ENCODE results near the gene CMIP. TPM values are rescaled to one million over a fixed set of nuclear protein-coding genes. Genes with fewer than 3 reads are reported as not detected.

CMIP gene
- total RNA-seq, 4 donors from 2014 or later: 16.7 to 104 (median 43.6) TPM

DNA sequence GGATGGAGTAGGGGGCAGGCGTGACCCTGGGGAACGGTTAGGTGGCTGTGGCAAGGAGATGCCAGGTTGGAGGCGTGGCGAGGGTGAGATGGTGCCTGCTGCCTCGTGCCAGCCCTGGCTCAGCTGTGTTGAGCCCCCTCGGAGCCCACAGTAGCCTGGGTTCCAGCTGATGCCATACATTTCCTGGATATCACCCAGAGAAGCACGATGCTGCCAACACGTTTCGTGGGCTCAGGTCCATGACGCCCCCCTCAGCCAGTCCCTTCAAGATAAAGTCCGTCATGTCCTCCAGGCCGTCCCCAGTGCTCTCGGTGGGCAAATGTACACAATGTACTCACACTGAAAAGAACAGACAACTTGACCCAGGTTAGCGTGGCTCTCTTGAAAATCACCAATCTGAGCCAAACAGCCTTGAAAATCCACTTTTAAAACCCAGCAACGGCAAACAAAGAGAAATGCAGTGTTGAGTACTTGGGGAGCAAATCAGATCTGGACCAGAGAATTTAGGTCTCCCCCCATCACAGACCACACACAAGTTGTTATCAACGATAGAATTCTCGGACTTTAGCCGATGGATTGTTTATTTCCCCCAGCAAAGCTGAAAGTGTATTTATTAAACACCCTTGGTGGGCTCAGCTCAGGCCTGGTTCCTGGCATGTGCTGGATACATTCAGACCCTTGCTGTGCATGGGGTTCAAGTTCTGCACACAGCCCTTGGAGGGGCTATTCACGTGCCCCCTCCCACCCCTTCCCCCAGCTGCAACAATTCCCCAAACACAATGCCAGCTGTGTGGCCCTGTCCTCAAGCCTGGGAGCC, 231.7 kb downstream of the CMIP start:
- H3K27ac ChIP-seq: no peak overlapping the region
- no peaks in the 10 kb centered on the region for H3K4me1 ChIP-seq
- TF ChIP-seq, protein P1, sequence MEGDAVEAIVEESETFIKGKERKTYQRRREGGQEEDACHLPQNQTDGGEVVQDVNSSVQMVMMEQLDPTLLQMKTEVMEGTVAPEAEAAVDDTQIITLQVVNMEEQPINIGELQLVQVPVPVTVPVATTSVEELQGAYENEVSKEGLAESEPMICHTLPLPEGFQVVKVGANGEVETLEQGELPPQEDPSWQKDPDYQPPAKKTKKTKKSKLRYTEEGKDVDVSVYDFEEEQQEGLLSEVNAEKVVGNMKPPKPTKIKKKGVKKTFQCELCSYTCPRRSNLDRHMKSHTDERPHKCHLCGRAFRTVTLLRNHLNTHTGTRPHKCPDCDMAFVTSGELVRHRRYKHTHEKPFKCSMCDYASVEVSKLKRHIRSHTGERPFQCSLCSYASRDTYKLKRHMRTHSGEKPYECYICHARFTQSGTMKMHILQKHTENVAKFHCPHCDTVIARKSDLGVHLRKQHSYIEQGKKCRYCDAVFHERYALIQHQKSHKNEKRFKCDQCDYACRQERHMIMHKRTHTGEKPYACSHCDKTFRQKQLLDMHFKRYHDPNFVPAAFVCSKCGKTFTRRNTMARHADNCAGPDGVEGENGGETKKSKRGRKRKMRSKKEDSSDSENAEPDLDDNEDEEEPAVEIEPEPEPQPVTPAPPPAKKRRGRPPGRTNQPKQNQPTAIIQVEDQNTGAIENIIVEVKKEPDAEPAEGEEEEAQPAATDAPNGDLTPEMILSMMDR (IDR thresholded peaks at IDR 0.05): no peak
- no peak for TF ChIP-seq POLR2A (IDR thresholded peaks at IDR 0.05)
- no peaks in the 10 kb centered on the region for H3K36me3 ChIP-seq
- no peaks in the 10 kb centered on the region for H3K9me3 ChIP-seq
- intact Hi-C loops (cut with DNase I; ENCODE audit: low total_unique reads): no loop called here
- no peaks in the 10 kb centered on the region for H3K27me3 ChIP-seq
- no peak overlapping the region for H3K4me3 ChIP-seq
- DNase-seq: no peak

DNA sequence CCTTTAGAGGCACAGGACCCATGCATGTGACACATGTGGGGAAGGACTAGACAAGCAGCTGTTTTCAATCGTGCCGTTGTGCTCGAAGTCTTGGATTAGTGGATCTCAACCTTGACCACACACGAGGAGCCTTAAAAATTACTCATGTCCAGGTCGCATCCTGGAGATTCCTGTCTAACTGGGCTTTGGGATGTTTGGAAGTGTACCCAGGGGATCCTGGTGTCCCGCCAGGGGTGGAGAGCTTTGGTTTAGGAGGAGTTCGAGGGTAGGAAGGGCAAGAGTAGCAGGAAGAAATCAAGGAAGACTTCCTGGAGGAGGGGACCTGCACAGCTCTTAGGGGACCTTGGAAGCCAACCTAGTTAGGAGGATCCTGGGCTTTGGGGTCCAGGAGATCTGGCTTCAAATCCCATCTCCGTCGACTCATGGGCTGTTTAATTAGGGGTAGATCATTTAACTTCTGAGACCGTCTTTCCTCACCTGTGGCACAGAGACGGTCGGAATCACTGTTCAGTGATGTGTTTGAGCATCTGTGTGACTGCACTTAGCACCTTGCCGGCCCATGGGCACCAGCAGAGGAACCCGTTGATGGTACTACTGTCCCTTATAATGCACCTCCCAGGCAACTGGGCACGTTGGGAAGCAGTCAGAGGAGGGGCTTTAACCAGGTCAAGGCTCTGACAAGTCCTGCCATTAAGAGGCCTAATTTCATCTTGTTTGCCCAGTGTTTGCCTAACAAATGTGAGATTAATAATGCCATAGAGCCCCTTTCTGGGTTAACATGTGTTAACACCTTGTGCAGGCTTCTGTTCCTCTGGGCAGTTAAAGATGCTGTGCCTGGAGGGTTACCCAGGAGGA, 232.5 kb downstream of the CMIP start:
- DNase-seq: no peak
- Histone ChIP-seq H3K4me1 (no peaks in the 10 kb centered on the region), H3K27me3 (no peaks in the 10 kb centered on the region), H3K9me3 (no peaks in the 10 kb centered on the region), H3K4me3 (no peak overlapping the region), H3K27ac (no peak overlapping the region), H3K36me3 (no peaks in the 10 kb centered on the region)
- TF ChIP-seq, protein P1 (IDR thresholded peaks at IDR 0.05): no peak
- TF ChIP-seq POLR2A (IDR thresholded peaks at IDR 0.05): no peak
- intact Hi-C loops (cut with DNase I; ENCODE audit: low total_unique reads): no loop called here

DNA sequence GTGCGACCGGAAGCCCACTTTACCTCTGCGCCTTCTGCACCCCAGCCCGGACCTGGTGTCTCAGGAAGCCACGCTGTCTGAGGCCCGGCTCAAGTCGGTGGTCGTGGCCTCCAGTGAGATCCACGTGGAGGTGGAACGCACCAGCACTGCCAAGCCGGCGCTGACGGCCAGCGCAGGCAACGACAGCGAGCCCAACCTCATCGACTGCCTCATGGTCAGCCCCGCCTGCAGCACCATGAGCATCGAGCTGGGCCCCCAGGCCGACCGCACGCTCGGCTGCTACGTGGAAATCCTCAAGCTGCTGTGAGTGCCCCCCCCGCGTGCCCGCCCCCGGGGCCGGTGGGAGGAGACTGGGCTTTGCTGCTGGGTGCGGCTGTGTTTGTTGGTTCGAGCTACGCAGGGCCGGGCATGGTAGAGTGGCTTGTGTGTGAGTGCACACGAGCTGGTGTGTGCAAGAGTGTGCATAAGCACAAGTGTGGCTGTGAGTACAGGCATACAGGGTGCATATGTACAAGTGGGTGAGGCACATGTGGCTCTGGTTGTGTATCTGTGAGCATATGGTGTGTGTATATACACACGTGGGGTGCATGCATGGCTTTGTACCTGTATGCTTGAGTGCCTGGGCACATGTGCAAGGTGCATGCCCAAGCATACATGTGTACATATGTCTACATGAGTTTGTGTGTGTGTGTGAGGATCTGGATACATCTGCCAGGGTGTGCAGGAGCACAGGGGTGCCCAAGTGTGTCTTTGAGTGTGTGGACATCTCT, 233.9 kb downstream of the CMIP start:
- Histone ChIP-seq H3K27me3 (no peaks in the 10 kb centered on the region), H3K4me1 (no peaks in the 10 kb centered on the region), H3K9me3 (no peaks in the 10 kb centered on the region), H3K27ac (no peak overlapping the region), H3K36me3 (no peaks in the 10 kb centered on the region), H3K4me3 (no peak overlapping the region)
- DNase-seq: no peak
- intact Hi-C loops (cut with DNase I; ENCODE audit: low total_unique reads): no loop called here
- TF ChIP-seq, protein P1 (IDR thresholded peaks at IDR 0.05): no peak
- TF ChIP-seq POLR2A (IDR thresholded peaks at IDR 0.05): no peak

DNA sequence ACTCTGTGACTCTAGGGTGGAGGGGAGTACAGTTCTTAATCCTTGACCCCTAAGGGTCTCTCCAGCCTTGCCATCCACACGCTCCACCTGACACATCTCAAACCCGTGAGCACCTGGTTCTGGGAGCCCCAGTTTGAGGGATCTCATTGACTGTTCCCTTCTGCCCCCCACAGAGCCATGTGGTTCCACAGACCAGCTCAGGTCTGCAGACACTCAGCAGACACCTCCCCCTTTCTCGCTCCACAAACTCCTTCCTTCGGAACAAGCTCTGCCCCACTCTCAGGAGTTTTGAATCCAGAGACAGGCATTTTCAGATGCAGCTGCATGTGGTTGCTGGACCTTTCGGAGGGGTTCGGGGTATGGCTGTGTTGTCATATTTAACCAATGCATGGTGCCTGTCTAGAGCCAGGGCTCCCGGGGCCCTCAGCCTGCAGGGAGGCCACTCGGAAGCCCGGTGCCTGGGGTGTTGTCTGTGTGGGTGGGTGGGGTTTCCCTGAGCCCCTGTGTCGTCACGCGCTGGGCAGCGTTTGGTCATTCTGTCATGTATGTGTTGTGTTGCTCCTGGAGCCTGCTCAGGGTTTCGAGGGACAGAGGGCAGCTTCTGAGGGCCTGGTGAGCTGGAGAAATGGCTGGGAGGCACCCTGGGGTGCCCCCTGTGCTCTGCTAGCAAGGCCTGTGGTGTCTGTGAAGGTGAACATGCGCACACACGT, 235.3 kb downstream of the CMIP start:
- Histone ChIP-seq H3K27ac (no peak overlapping the region), H3K4me1 (no peaks in the 10 kb centered on the region), H3K27me3 (no peaks in the 10 kb centered on the region), H3K4me3 (no peak overlapping the region), H3K36me3 (no peaks in the 10 kb centered on the region), H3K9me3 (no peaks in the 10 kb centered on the region)
- TF ChIP-seq POLR2A (IDR thresholded peaks at IDR 0.05): no peak
- TF ChIP-seq, protein P1 (IDR thresholded peaks at IDR 0.05): no peak
- no peak for DNase-seq
- intact Hi-C loops (cut with DNase I; ENCODE audit: low total_unique reads): no loop called here
